ENCODE data around the gene CACFD1.
"Not testable (repeated sequence)": the region's sequence is repeated elsewhere in the genome, so short reads cannot be mapped to it uniquely, and the experiment has no call there.

DNA sequence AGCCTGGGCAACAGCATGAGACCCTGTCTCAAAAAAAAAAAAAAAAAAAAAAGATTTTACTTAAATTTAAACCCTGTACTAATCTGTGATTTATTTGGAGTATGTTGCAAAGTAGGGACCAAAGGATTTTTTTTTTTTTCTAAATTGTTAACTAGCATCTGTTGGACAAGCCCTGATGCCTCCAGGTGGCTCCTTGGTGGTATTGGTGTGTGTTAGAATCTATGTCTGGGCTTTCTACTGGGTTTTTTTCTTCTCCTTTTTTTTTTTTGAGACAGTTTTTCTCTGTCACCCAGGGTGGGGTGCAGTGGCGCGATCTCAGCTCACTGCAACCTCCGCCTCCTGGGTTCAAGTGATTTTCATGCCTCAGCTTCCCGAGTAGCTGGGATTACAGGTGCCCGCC, 7.9 kb upstream of the CACFD1 start:
- not testable (repeated sequence) for TF ChIP-seq CTCF (IDR thresholded peaks at IDR 0.05 in 2 of 3, conservative IDR thresholded peaks at IDR 0.05 in 1 of 3; ENCODE audit: borderline replicate concordance in 1 of 3, insufficient read depth in 1 of 3, low read depth in 2 of 3, low read length in 2 of 3); TCF7L2 (IDR thresholded peaks at IDR 0.05; ENCODE audit: borderline replicate concordance, extremely low read depth, insufficient read depth, insufficient read length); EZH2phosphoT487 (IDR thresholded peaks at IDR 0.05; ENCODE audit: borderline replicate concordance); EZH2 (IDR thresholded peaks at IDR 0.05); POLR2A (IDR thresholded peaks at IDR 0.05; ENCODE audit: borderline replicate concordance, extremely low read depth, insufficient read depth, insufficient read length); POLR2AphosphoS5 (IDR thresholded peaks at IDR 0.05; ENCODE audit: low read depth, low read length); ZFX (IDR thresholded peaks at IDR 0.05); CEBPB (IDR thresholded peaks at IDR 0.05; ENCODE audit: low read depth); FOSL1 (IDR thresholded peaks at IDR 0.05; ENCODE audit: low read depth); ELF1 (IDR thresholded peaks at IDR 0.05; ENCODE audit: borderline replicate concordance, low read depth); YY1 (IDR thresholded peaks at IDR 0.05; ENCODE audit: extremely low read depth, insufficient replicate concordance, low read depth, low read length)
- TF ChIP-seq, protein P1, sequence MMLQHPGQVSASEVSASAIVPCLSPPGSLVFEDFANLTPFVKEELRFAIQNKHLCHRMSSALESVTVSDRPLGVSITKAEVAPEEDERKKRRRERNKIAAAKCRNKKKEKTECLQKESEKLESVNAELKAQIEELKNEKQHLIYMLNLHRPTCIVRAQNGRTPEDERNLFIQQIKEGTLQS (IDR thresholded peaks at IDR 0.05): not testable (repeated sequence)
- TF ChIP-seq, protein P2, sequence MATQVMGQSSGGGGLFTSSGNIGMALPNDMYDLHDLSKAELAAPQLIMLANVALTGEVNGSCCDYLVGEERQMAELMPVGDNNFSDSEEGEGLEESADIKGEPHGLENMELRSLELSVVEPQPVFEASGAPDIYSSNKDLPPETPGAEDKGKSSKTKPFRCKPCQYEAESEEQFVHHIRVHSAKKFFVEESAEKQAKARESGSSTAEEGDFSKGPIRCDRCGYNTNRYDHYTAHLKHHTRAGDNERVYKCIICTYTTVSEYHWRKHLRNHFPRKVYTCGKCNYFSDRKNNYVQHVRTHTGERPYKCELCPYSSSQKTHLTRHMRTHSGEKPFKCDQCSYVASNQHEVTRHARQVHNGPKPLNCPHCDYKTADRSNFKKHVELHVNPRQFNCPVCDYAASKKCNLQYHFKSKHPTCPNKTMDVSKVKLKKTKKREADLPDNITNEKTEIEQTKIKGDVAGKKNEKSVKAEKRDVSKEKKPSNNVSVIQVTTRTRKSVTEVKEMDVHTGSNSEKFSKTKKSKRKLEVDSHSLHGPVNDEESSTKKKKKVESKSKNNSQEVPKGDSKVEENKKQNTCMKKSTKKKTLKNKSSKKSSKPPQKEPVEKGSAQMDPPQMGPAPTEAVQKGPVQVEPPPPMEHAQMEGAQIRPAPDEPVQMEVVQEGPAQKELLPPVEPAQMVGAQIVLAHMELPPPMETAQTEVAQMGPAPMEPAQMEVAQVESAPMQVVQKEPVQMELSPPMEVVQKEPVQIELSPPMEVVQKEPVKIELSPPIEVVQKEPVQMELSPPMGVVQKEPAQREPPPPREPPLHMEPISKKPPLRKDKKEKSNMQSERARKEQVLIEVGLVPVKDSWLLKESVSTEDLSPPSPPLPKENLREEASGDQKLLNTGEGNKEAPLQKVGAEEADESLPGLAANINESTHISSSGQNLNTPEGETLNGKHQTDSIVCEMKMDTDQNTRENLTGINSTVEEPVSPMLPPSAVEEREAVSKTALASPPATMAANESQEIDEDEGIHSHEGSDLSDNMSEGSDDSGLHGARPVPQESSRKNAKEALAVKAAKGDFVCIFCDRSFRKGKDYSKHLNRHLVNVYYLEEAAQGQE (IDR thresholded peaks at IDR 0.05; ENCODE audit: low read depth): not testable (repeated sequence)
